ENCODE results near the gene DOCK3.
"Not testable (repeated sequence)": the region's sequence is repeated elsewhere in the genome, so short reads cannot be mapped to it uniquely, and the experiment has no call there.

The DOCK3 gene

DNA sequence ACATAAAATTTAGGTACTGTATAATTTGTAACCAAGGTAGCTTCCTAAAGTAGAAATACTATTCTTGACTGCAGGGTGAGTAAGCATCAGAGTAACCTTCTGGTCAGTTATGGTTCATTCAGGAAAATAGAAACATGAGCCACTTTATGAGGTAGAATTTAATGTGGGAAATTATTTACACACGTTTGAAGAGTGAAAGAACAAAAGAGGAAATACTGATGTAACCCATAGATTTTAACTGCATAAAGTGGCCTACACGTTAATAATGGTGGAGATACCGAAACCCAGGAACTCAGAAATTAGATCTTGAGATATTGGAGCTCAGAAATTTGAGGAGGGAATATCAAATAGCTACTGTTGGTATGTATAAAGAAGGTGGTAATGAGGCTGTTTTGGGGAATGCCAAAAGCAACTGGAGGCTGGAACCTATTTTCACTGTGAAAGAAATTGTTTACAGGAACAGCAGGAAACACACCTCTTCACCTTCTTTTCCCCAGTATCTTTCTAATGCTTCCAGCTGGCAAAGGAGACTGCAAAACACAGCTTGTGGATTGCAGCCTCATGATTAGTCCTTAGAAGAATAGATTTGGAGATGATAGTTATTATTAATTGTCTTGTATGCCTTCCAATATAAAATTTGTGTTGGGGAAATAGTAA is 216.1 kb downstream of the DOCK3 start:
- TF ChIP-seq, protein P1, sequence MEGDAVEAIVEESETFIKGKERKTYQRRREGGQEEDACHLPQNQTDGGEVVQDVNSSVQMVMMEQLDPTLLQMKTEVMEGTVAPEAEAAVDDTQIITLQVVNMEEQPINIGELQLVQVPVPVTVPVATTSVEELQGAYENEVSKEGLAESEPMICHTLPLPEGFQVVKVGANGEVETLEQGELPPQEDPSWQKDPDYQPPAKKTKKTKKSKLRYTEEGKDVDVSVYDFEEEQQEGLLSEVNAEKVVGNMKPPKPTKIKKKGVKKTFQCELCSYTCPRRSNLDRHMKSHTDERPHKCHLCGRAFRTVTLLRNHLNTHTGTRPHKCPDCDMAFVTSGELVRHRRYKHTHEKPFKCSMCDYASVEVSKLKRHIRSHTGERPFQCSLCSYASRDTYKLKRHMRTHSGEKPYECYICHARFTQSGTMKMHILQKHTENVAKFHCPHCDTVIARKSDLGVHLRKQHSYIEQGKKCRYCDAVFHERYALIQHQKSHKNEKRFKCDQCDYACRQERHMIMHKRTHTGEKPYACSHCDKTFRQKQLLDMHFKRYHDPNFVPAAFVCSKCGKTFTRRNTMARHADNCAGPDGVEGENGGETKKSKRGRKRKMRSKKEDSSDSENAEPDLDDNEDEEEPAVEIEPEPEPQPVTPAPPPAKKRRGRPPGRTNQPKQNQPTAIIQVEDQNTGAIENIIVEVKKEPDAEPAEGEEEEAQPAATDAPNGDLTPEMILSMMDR (IDR thresholded peaks at IDR 0.05; ENCODE audit: insufficient read depth, low read length, poor library complexity, severe bottlenecking), result no peak
- DNase-seq (ENCODE audit: extremely low read depth, insufficient read length), result no peak

DNA sequence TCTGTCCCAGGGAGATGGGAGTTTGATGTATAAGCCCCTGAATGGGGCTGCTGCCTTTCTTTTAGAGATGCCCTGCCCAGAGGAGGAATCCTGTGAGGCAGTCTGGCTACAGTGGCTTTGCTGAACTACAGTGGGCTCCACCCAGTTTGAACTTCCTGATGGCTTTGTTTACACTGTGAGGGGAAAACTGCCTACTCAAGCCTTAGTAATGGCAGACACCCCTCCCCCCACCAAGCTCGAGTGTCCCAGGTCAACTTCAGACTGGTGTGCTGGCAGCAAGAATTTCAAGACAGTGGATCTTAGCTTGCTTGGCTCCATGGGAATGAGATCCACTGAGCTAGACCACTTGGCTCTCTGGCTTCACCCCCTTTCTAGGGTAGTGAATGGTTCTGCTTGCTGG is 226.4 kb downstream of the DOCK3 start:
- not testable (repeated sequence) for H3K27me3 ChIP-seq (replicated peaks; ENCODE audit: control insufficient read depth, insufficient read depth, low read length); DNase-seq (ENCODE audit: extremely low read depth, insufficient read length); H3K4me3 ChIP-seq (replicated peaks; ENCODE audit: low read depth, low read length); H3K36me3 ChIP-seq (ENCODE audit: control insufficient read depth, insufficient read depth, low read length)

More for the DNA sequence above, 216.1 kb downstream of the DOCK3 start:
- Histone ChIP-seq H3K36me3 (ENCODE audit: control insufficient read depth, insufficient read depth, low read length) (no peaks in the 10 kb centered on the region), H3K27me3 (replicated peaks; ENCODE audit: control insufficient read depth, insufficient read depth, low read length) (no peaks in the 10 kb centered on the region), H3K4me3 (replicated peaks; ENCODE audit: low read depth, low read length) (no peak overlapping the region)

DNA sequence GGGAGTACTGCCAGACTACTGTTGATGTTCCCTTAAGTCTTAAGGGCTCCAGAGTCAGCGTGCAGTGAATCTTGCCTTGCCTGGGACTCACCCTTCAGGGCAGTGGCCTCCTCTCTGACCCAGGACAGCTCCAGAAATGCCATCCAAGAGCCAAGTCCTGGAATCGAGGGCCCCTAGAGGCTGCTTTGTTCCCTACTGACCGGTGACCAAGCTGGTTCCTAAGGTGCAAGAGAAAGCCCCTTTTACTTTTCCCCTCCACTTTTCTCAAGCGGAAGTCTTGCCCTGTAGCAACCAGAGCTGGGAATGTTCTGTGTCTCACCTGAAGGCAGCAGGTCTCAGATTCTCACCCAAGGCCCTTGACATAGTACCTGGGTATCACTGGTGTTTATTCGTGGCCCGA is 238.0 kb downstream of the DOCK3 start:
- no peaks in the 10 kb centered on the region for H3K36me3 ChIP-seq (ENCODE audit: control insufficient read depth, insufficient read depth, low read length)
- H3K27me3 ChIP-seq (replicated peaks; ENCODE audit: control insufficient read depth, insufficient read depth, low read length), result no peaks in the 10 kb centered on the region
- TF ChIP-seq, protein P1 (IDR thresholded peaks at IDR 0.05; ENCODE audit: insufficient read depth, low read length, poor library complexity, severe bottlenecking), result no peak
- DNase-seq (ENCODE audit: extremely low read depth, insufficient read length), result no peak
- H3K4me3 ChIP-seq (replicated peaks; ENCODE audit: low read depth, low read length), result no peak overlapping the region

DNA sequence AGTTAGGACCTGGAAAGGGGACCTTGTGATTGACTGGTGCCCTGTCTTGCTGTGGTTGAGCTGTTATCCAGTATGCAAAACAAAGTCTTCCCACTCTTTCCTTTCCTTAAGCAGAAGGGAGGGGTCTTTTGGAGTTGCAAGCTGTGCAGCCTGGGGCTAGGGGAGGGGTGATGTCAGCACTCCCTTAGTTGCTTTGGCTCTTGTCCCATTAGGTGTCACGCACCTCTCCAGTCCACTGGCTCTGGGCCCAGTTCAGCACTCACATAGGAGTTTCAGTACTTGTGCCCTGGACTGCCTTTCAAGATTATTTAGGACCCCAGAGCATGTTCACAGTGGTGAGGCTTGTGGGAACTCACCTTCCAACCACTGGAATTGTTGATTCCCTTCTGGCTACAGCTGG is 238.5 kb downstream of the DOCK3 start:
- TF ChIP-seq, protein P1 (IDR thresholded peaks at IDR 0.05; ENCODE audit: insufficient read depth, low read length, poor library complexity, severe bottlenecking), result no peak
- Histone ChIP-seq H3K4me3 (replicated peaks; ENCODE audit: low read depth, low read length) (no peak overlapping the region), H3K36me3 (ENCODE audit: control insufficient read depth, insufficient read depth, low read length) (no peaks in the 10 kb centered on the region), H3K27me3 (replicated peaks; ENCODE audit: control insufficient read depth, insufficient read depth, low read length) (no peaks in the 10 kb centered on the region)
- no peak for DNase-seq (ENCODE audit: extremely low read depth, insufficient read length)

DNA sequence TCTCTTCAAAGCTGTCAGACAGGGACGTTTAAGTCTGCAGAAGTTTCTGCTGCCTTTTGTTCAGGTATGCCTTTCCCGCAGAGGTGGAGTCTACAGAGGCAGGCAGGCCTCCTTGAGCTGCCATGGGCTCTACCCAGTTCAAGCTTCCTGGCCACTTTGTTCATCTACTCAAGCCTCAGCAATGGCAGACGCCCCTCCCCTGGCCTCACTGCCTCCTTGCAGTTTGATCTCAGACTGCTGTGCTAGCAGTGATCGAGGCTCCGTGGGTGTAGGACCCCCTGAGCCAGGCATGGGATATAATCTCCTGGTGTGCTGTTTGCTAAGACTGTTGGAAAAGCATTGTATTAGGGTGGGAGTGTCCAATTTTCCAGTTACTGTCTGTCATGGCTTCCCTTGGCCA is 247.3 kb downstream of the DOCK3 start:
- not testable (repeated sequence) for H3K27me3 ChIP-seq (replicated peaks; ENCODE audit: control insufficient read depth, insufficient read depth, low read length); H3K4me3 ChIP-seq (replicated peaks; ENCODE audit: low read depth, low read length); DNase-seq (ENCODE audit: extremely low read depth, insufficient read length); H3K36me3 ChIP-seq (ENCODE audit: control insufficient read depth, insufficient read depth, low read length)

DNA sequence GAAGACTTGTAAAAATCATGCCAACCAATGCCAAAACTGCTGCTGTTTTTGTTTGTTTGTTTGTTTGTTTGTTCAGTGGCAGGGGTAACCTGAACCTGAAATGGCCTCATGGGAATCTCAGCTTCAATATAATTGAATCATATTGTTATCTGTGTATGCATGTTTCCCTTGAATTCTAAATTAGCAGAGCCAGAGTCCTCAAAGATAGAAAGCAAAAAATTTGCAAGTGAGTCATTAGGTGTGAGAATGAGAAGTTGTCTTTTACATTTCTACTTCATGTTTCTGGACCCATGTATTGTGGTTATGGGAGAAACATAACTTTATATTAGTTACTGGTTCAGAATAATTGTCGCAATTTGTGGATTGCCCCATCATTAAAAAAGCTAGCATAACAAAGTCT is 249.2 kb downstream of the DOCK3 start:
- no peak for DNase-seq (ENCODE audit: extremely low read depth, insufficient read length)
- Histone ChIP-seq H3K36me3 (ENCODE audit: control insufficient read depth, insufficient read depth, low read length) (no peaks in the 10 kb centered on the region), H3K27me3 (replicated peaks; ENCODE audit: control insufficient read depth, insufficient read depth, low read length) (no peaks in the 10 kb centered on the region), H3K4me3 (replicated peaks; ENCODE audit: low read depth, low read length) (no peak overlapping the region)
- TF ChIP-seq, protein P1 (IDR thresholded peaks at IDR 0.05; ENCODE audit: insufficient read depth, low read length, poor library complexity, severe bottlenecking), result no peak

DNA sequence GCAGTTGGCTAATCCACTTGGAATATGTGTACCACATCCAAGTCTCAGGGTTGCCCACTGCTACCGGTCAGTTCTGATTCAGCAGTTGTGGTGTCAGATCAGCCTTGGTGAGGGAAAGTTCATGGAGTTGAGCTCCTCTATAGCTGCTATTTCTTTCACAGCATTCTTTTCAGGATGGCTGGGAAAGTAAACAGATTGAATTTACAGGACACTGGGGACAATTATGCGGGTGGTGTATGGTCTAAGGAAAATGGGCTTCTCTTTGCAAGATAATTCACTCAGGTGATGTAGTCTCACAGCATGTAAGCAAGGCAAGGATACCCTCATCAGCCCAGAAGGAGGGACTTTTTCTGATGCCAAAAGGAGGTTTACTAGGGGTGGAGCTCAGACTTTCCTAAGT is 249.9 kb downstream of the DOCK3 start:
- no peaks in the 10 kb centered on the region for H3K36me3 ChIP-seq (ENCODE audit: control insufficient read depth, insufficient read depth, low read length)
- TF ChIP-seq, protein P1 (IDR thresholded peaks at IDR 0.05; ENCODE audit: insufficient read depth, low read length, poor library complexity, severe bottlenecking), result no peak
- no peak for DNase-seq (ENCODE audit: extremely low read depth, insufficient read length)
- no peak overlapping the region for H3K4me3 ChIP-seq (replicated peaks; ENCODE audit: low read depth, low read length)
- H3K27me3 ChIP-seq (replicated peaks; ENCODE audit: control insufficient read depth, insufficient read depth, low read length), result no peaks in the 10 kb centered on the region

Data from GM06990 (cell line).